ENCODE measurements around the gene UNC13A. TPM values are rescaled to one million over a fixed set of nuclear protein-coding genes. Genes with fewer than 3 reads are reported as not detected.

UNC13A gene
- polyA plus RNA-seq, 1 donor from 2014 or later, result 7.8 TPM

DNA sequence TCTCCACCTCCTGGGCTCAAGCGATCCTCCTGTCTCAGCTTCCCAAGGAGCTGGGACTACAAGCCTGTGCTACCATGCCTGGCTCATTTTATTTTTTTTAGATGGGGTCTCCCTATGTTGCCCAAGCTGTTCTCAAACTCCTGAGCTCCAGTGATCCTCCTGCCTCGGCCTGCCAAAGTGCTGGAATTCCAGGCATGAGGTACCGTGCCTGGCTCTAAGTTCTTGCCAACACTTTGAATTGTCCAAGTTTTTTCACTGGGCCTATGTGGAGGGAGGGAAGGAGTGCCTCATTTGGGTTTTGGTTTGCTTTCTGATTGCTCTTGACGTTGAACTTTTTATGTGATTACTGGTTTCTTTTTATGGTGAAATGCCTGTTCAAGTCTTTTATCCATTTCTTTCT, 4.4 kb upstream of the UNC13A start:
- Histone ChIP-seq H3K9me3 (ENCODE audit: low read length) (no peaks in the 10 kb centered on the region), H3K36me3 (ENCODE audit: insufficient read depth, low read length) (no peaks in the 10 kb centered on the region), H3K4me2 (ENCODE audit: low read length) (no peak overlapping the region), H3K79me2 (replicated peaks; ENCODE audit: insufficient read depth, low read length) (no peaks in the 10 kb centered on the region), H4K20me1 (ENCODE audit: insufficient read depth) (no peaks in the 10 kb centered on the region), H3F3A (ENCODE audit: insufficient read depth, low read length, poor library complexity, severe bottlenecking) (no peaks in the 10 kb centered on the region), H3K9ac (ENCODE audit: low read length) (no peak overlapping the region), H3K4me3 (ENCODE audit: low read length) (no peak overlapping the region), H3K27ac (ENCODE audit: low read length) (no peak overlapping the region), H2AFZ (ENCODE audit: low read depth, low read length) (no peak overlapping the region), H3K27me3 (ENCODE audit: insufficient read depth, low read depth, low read length) (peaks cover 3% of the 10 kb centered on the region), H3K9me2 (ENCODE audit: insufficient read depth, low read length) (no peaks in the 10 kb centered on the region)
- no peak for TF ChIP-seq EP300 (conservative IDR thresholded peaks at IDR 0.05; ENCODE audit: poor library complexity, severe bottlenecking)
- TF ChIP-seq EZH2 (IDR thresholded peaks at IDR 0.05; ENCODE audit: borderline replicate concordance, insufficient read depth, low read length, poor library complexity, severe bottlenecking), result no peak
- TF ChIP-seq, protein P1, sequence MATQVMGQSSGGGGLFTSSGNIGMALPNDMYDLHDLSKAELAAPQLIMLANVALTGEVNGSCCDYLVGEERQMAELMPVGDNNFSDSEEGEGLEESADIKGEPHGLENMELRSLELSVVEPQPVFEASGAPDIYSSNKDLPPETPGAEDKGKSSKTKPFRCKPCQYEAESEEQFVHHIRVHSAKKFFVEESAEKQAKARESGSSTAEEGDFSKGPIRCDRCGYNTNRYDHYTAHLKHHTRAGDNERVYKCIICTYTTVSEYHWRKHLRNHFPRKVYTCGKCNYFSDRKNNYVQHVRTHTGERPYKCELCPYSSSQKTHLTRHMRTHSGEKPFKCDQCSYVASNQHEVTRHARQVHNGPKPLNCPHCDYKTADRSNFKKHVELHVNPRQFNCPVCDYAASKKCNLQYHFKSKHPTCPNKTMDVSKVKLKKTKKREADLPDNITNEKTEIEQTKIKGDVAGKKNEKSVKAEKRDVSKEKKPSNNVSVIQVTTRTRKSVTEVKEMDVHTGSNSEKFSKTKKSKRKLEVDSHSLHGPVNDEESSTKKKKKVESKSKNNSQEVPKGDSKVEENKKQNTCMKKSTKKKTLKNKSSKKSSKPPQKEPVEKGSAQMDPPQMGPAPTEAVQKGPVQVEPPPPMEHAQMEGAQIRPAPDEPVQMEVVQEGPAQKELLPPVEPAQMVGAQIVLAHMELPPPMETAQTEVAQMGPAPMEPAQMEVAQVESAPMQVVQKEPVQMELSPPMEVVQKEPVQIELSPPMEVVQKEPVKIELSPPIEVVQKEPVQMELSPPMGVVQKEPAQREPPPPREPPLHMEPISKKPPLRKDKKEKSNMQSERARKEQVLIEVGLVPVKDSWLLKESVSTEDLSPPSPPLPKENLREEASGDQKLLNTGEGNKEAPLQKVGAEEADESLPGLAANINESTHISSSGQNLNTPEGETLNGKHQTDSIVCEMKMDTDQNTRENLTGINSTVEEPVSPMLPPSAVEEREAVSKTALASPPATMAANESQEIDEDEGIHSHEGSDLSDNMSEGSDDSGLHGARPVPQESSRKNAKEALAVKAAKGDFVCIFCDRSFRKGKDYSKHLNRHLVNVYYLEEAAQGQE (IDR thresholded peaks at IDR 0.05; ENCODE audit: borderline replicate concordance), result no peak
- TF ChIP-seq TAF1 (IDR thresholded peaks at IDR 0.05; ENCODE audit: low read depth), result no peak
- no peak for TF ChIP-seq MXI1 (conservative IDR thresholded peaks at IDR 0.05; ENCODE audit: poor library complexity, severe bottlenecking)
- TF ChIP-seq RAD21 (conservative IDR thresholded peaks at IDR 0.05), result no peak
- TF ChIP-seq SMC3 (conservative IDR thresholded peaks at IDR 0.05; ENCODE audit: poor library complexity), result no peak
- TF ChIP-seq, protein P2, sequence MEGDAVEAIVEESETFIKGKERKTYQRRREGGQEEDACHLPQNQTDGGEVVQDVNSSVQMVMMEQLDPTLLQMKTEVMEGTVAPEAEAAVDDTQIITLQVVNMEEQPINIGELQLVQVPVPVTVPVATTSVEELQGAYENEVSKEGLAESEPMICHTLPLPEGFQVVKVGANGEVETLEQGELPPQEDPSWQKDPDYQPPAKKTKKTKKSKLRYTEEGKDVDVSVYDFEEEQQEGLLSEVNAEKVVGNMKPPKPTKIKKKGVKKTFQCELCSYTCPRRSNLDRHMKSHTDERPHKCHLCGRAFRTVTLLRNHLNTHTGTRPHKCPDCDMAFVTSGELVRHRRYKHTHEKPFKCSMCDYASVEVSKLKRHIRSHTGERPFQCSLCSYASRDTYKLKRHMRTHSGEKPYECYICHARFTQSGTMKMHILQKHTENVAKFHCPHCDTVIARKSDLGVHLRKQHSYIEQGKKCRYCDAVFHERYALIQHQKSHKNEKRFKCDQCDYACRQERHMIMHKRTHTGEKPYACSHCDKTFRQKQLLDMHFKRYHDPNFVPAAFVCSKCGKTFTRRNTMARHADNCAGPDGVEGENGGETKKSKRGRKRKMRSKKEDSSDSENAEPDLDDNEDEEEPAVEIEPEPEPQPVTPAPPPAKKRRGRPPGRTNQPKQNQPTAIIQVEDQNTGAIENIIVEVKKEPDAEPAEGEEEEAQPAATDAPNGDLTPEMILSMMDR (IDR thresholded peaks at IDR 0.05; ENCODE audit: poor library complexity, severe bottlenecking), result no peak
- no peak for TF ChIP-seq POLR2AphosphoS5 (IDR thresholded peaks at IDR 0.05)

DNA sequence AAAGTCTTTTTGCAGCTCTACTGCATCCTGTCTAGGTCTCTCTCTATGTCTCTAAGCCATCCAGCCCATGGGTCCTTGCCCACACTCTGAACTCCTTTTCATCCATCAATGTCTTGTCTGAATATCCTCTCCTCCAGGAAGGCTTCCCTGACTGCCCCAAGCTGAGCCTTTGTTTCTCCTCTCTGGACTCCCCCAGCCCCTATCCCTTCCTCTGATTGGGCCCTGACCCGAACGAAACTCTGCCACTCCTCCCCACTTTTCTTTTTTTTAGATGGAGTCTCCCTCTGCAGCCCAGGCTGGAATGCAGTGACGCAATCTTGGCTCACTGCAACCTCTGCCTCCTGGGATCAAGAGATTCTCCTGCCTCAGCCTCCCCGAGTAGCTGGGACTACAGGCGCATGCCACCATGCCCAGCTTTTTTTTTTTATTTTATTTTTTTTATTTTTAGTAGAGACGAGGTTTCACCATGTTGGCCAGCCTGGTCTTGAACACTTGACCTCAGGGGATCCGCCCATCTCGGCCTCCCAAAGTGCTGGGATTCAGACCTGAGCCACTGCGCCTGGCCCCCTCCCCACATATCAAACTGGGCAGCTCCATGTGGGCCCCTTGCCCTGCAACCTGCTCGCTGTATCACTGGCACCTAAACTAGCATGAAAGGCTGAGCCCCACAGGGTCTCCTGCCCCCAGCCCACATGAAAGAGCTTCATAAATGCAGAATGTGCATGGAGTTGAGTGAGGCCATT, 870 bp upstream of the UNC13A start:
- Histone ChIP-seq H3K9me2 (ENCODE audit: insufficient read depth, low read length) (no peaks in the 10 kb centered on the region), H3K9me3 (ENCODE audit: low read length) (no peaks in the 10 kb centered on the region), H3K36me3 (ENCODE audit: insufficient read depth, low read length) (no peaks in the 10 kb centered on the region), H3K79me2 (replicated peaks; ENCODE audit: insufficient read depth, low read length) (no peaks in the 10 kb centered on the region), H3F3A (ENCODE audit: insufficient read depth, low read length, poor library complexity, severe bottlenecking) (no peaks in the 10 kb centered on the region), H3K4me2 (ENCODE audit: low read length) (peak overlapping the region; percentile 44), H3K9ac (ENCODE audit: low read length) (peak overlapping the region; percentile 89), H3K27ac (ENCODE audit: low read length) (peak overlapping the region; percentile 53), H2AFZ (ENCODE audit: low read depth, low read length) (peak overlapping the region; percentile 85), H3K27me3 (ENCODE audit: insufficient read depth, low read depth, low read length) (no peaks in the 10 kb centered on the region), H3K4me3 (ENCODE audit: low read length) (peak overlapping the region; percentile 99), H4K20me1 (ENCODE audit: insufficient read depth) (no peaks in the 10 kb centered on the region)
- TF ChIP-seq RAD21 (conservative IDR thresholded peaks at IDR 0.05) (no peak), SMC3 (conservative IDR thresholded peaks at IDR 0.05; ENCODE audit: poor library complexity) (no peak), EP300 (conservative IDR thresholded peaks at IDR 0.05; ENCODE audit: poor library complexity, severe bottlenecking) (no peak), TAF1 (IDR thresholded peaks at IDR 0.05; ENCODE audit: low read depth) (no peak), MXI1 (conservative IDR thresholded peaks at IDR 0.05; ENCODE audit: poor library complexity, severe bottlenecking) (no peak), EZH2 (IDR thresholded peaks at IDR 0.05; ENCODE audit: borderline replicate concordance, insufficient read depth, low read length, poor library complexity, severe bottlenecking) (no peak), POLR2AphosphoS5 (IDR thresholded peaks at IDR 0.05) (no peak)
- TF ChIP-seq, protein P1 (IDR thresholded peaks at IDR 0.05; ENCODE audit: borderline replicate concordance), result no peak
- TF ChIP-seq, protein P2 (IDR thresholded peaks at IDR 0.05; ENCODE audit: poor library complexity, severe bottlenecking), result no peak

Data from neural cell (in vitro differentiated cells).